Body of pancreas (tissue), 4 donors: ENCODE measurements around the gene ENTPD8. TPM values are rescaled to one million over a fixed set of nuclear protein-coding genes. Genes with fewer than 3 reads are reported as not detected.

Source experiments
- ATAC-seq: fragments of 150-250 bp; one replicate; pipeline ENCODE4 v1.9.1; 2016
- DNase-seq, 4 donors: peaks; one replicate each; pipeline ENCODE4 v3.0.0-alpha.2; 2019
- H3K27ac ChIP-seq, 4 donors: fragments of 200-600 bp; sonication (generic); 1 replicate in 3 of 4; 2 replicates in 1 of 4; pipeline versions ENCODE4 v1.5.1 to v1.6.1; 2016 to 2019; ENCODE audit warnings: mild to moderate bottlenecking in 1 of 4, mixed read lengths in 1 of 4, moderate library complexity in 1 of 4
- H3K27me3 ChIP-seq, 2 donors: fragments of 200-600 bp; sonication (generic); one replicate each; pipeline ENCODE4 v1.6.0; 2016; ENCODE audit warnings: mild to moderate bottlenecking in 1 of 2
- H3K36me3 ChIP-seq, 2 donors: fragments of 200-600 bp; sonication (generic); replicated peaks in 1 of 2; 2 replicates each; pipeline ENCODE4 v1.5.1; 2016; ENCODE audit warnings: low read depth in 2 of 2; ENCODE audit not compliant: insufficient read depth in 1 of 2
- H3K4me1 ChIP-seq: fragments of 200-600 bp; sonication (generic); one replicate; pipeline ENCODE4 v1.6.0; 2016
- H3K4me3 ChIP-seq, 2 donors: fragments of 200-600 bp; sonication (generic); 1 replicate in 1 of 2; 2 replicates in 1 of 2; pipeline ENCODE4 v1.5.1; 2016 to 2019
- H3K9me3 ChIP-seq, 3 donors: fragments of 200-600 bp; sonication (generic); 1 replicate in 2 of 3; 2 replicates in 1 of 3; pipeline ENCODE4 v1.5.1; 2016
- CTCF ChIP-seq, 7 experiments: fragments of 450-650 bp in 4 of 7; fragments of 200-600 bp in 3 of 7; sonication (generic) in 3 of 7; IDR thresholded peaks; one replicate each; pipeline ENCODE4 v1.5.1; 2016 to 2019; ENCODE audit warnings: antibody characterized with exemption in 7 of 7
- POLR2A ChIP-seq, 3 donors: fragments of 450-650 bp; IDR thresholded peaks; one replicate each; pipeline ENCODE4 v1.6.1; 2016; ENCODE audit warnings: antibody characterized with exemption in 3 of 3, mild to moderate bottlenecking in 2 of 3
- WGBS, 2 donors: methylation state at CpG; one replicate each; pipeline ENCODE4 v1.1.5; 2017; 5-methylcytosine and 5-hydroxymethylcytosine counted together
- intact Hi-C: fragments of 100-400 bp; cut with DNase I; formaldehyde crosslinking; loops from one replicate; pipeline ENCODE4 v1.15.1; 2023
- total RNA-seq, 2 donors: library from RNA; depleted of rRNA; stranded (reverse); fragments of >200 nt; gene quantifications; one replicate each; pipeline ENCODE4 v1.1.0, GENCODE V29; 2016

Gene ENTPD8
- total RNA-seq, 2 donors from 2014 or later = 2.0 to 2.3 TPM

- 82 to 83% methylated on average over 2 to 5 of the region's 5 CpGs for WGBS, 2 donors
- no peaks in the 10 kb centered on the region for H3K36me3 ChIP-seq
- DNase-seq = no peak
- no peaks in the 10 kb centered on the region for H3K9me3 ChIP-seq
- H3K27ac ChIP-seq = no peak overlapping the region
- no peaks in the 10 kb centered on the region for H3K27me3 ChIP-seq
- H3K4me1 ChIP-seq = peaks cover 17% of the 10 kb centered on the region
- H3K4me3 ChIP-seq = no peak overlapping the region
- intact Hi-C loops = loop anchor here (10.0 kb wide), 1 partner anchor 101 kb away; no protein-coding TSS in a partner anchor
- ATAC-seq = no peak
- TF ChIP-seq POLR2A (IDR thresholded peaks at IDR 0.05) (no peak), CTCF (IDR thresholded peaks at IDR 0.05) (no peak)
Observed at GRCh38 chr9:137415451-137415850, 25.7 kb downstream of the ENTPD8 start.

- 75 to 82% methylated on average over 7 to 10 of the region's 10 CpGs for WGBS, 2 donors
- ATAC-seq (no peak), DNase-seq (no peak)
- Histone ChIP-seq H3K9me3 (no peaks in the 10 kb centered on the region), H3K27me3 (no peaks in the 10 kb centered on the region), H3K27ac (peak overlapping the region in 3 of 4 donors; percentile 66 to 93 (median 91)), H3K4me3 (no peak overlapping the region), H3K36me3 (no peaks in the 10 kb centered on the region), H3K4me1 (peaks cover 20% of the 10 kb centered on the region)
- no peak for TF ChIP-seq POLR2A (IDR thresholded peaks at IDR 0.05)
- TF ChIP-seq CTCF (IDR thresholded peaks at IDR 0.05) = no peak
- intact Hi-C loops = loop anchor here (10.0 kb wide), 1 partner anchor 98 kb away; no protein-coding TSS in a partner anchor
Observed at GRCh38 chr9:137412431-137412830, 28.7 kb downstream of the ENTPD8 start.

- peak; percentile 76 to 88 (median 84) for DNase-seq
- Histone ChIP-seq H3K27me3 (no peaks in the 10 kb centered on the region), H3K27ac (peak overlapping the region; percentile 45 to 93 (median 78)), H3K36me3 (no peaks in the 10 kb centered on the region), H3K4me3 (no peak overlapping the region), H3K4me1 (peaks cover 26% of the 10 kb centered on the region), H3K9me3 (no peaks in the 10 kb centered on the region)
- ATAC-seq = peak; percentile 70
- intact Hi-C loops = loop anchor here (10.0 kb wide), 1 partner anchor 97 kb away; no protein-coding TSS in a partner anchor
- 59 to 61% methylated on average over 24 to 29 of the region's 30 CpGs for WGBS, 2 donors
- TF ChIP-seq POLR2A (IDR thresholded peaks at IDR 0.05) = peak in 1 of 3 donors; percentile 19
- no peak for TF ChIP-seq CTCF (IDR thresholded peaks at IDR 0.05)
Observed at GRCh38 chr9:137411645-137412380, 29.3 kb downstream of the ENTPD8 start.

GRCh38 chr9:137411260-137411644, 29.9 kb downstream of the ENTPD8 start:
- no peaks in the 10 kb centered on the region for H3K9me3 ChIP-seq
- WGBS, 2 donors = 65 to 76% methylated on average over 3 to 14 of the region's 17 CpGs
- TF ChIP-seq CTCF (IDR thresholded peaks at IDR 0.05) (no peak), POLR2A (IDR thresholded peaks at IDR 0.05) (no peak)
- no peak overlapping the region for H3K4me3 ChIP-seq
- H3K27ac ChIP-seq = peak overlapping the region; percentile 47 to 93 (median 78)
- no peaks in the 10 kb centered on the region for H3K36me3 ChIP-seq
- ATAC-seq (peak; percentile 5), DNase-seq (no peak)
- intact Hi-C loops = loop anchor here (10.0 kb wide), 1 partner anchor 96 kb away; no protein-coding TSS in a partner anchor
- H3K27me3 ChIP-seq = no peaks in the 10 kb centered on the region
- peaks cover 32% of the 10 kb centered on the region for H3K4me1 ChIP-seq
